ENCODE measurements around the gene FAM111A.
A peak's percentile ranks its signal among the peaks of the same experiment; 100 is the strongest.

Gene FAM111A

GRCh38 chr11:59141673-59142460 lies 789 bp upstream of the FAM111A start:
- DNase-seq (ENCODE audit: low read depth in 3 of 3): no peak

DNA sequence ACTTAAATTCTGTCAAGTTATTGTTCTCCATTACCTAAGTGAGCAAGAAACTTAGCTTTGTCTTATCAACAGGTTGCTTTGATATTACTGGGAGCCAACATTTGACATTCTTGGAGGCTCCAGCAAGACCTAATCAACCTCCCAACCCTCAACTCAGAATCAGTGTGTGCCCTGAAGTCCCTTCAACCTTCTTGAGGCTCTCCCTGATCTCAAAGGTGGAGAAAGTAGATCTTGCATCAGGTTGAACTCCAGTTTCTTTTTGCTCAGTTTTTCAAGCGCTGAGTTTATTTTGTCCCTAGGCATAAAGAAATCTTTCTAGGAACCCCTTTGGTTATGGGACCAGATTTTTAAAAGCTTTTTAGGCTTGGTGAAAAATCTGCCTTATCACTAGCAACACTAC lies 1.4 kb downstream of the FAM111A start:
- DNase-seq (ENCODE audit: low read depth in 3 of 3): no peak

DNA sequence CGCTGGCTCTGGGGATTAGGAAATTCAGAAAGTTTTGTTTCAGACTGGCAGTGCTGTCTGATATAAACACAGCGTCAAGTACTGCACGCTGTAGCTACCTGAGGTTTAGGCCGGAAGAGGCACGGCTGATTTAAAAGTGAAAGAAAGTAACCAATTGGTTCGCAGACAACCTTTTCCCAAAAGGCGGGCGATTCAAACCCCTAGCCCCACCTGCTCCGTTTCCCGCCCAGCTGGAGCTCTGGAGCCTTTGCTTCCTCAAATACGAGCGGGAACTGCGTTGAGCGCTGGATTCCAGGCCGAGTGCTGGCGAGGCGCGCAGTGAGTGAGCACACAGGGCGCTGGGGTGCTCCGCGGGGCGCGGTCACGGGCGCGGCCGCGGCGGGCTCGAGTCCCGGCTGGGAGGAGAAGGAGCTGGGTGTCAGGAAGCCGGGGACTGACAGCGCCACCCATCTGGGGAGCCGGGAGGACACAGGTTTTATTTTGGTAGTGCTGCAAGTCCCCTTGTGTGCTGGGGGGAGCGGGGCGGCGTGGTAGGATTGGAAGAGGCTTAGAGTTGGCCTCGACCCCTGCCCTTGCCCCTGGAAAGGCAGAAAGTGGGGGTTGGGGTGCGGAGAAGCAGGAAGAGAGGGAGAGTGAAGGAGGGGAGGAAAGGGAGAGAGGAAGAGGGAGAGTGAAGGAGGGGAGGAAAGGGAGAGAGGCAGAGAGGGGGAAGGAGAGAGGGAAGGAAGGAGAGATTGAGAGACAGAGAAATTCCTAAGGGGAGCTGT lies 2.1 kb downstream of the FAM111A start:
- DNase-seq (ENCODE audit: low read depth in 3 of 3): peak; percentile 58 to 67 (median 59)

GRCh38 chr11:59145534-59145933 lies 2.9 kb downstream of the FAM111A start:
- no peak for DNase-seq (ENCODE audit: low read depth in 3 of 3)

DNA sequence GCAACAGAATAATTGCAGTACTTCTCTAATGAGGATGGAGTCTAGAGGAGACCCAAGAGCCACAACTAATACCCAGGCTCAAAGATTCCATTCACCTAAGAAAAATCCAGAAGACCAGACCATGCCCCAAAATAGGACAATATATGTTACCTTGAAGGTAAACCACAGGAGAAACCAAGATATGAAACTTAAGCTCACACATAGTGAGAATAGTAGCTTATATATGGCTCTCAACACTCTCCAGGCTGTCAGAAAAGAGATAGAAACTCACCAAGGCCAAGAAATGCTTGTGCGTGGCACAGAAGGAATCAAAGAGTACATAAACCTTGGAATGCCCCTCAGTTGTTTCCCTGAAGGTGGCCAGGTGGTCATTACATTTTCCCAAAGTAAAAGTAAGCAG lies 9.1 kb downstream of the FAM111A start:
- DNase-seq (ENCODE audit: low read depth in 3 of 3): no peak

GRCh38 chr11:59152312-59152951 lies 9.8 kb downstream of the FAM111A start:
- no peak for DNase-seq (ENCODE audit: low read depth in 3 of 3)

GRCh38 chr11:59154610-59155009 lies 12.0 kb downstream of the FAM111A start:
- DNase-seq (ENCODE audit: low read depth in 3 of 3): no peak

GRCh38 chr11:59157433-59157832 lies 14.8 kb downstream of the FAM111A start:
- no peak for DNase-seq (ENCODE audit: low read depth in 3 of 3)

GRCh38 chr11:59158206-59159068 lies 15.8 kb downstream of the FAM111A start:
- DNase-seq (ENCODE audit: low read depth in 3 of 3): no peak

DNA sequence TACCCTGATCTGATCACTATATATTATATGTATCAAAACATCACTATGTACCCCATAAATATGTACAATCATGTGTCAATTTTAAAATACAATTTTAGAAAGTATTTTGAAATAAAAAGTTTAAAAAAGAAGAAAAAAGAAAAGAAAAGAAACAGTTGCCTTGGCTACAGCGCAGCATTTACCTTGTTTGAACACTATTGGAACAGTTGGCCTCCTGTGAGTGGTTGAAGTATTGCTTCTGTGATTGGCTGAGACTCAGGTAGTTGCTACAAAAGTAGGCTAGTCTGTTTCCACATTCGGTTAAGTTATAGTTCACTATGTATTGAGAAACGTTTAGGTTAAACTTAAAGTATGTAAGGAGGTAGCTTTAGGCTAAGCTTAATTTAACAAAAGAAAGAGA lies 21.4 kb downstream of the FAM111A start:
- no peak for DNase-seq (ENCODE audit: low read depth in 3 of 3)

DNA sequence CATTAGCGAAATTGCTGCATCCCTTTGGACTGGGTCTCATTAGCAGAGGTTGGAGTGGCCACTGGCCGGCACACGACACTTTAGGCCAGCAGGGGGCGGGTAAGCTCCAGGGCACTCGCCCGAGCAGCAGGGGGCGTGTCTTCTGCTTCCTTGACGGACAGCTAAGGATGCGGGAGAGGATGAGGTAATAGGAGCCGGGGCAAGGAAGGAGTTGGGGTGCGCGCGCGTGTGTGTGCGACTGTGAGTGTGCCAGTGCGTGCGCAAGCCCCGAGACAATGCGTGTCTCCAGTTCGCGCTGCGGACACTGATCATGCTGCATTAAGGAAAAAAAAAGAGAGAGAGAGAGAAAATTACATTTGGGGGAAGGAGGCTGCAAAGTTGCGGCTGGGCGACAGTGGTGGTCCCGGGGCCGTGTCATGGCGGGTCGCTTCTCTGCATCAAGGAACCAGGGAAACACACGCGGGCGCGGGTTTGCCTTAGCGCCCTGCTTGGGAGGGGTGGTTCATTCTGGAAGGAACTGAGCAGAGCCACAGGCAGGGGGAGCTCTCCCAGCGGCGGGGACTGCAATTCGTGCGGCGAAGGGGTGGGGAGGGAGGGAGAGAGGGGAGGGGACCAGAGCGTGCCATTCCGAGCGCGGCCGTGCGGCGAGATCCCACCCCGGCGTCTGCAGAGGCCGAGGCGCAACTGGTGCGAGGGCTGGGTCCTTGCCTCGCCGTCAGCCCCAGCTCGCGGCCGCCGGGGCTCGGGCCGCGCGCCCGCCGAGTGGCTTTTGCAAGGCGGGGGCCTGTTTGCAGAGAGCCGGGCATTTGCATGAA lies 29.1 kb downstream of the FAM111A start, which contains the start of gene DTX4:
DTX4 (plus strand) TSS at position 625 of the 815 bp plus-strand sequence. CDS start 464 bp downstream, outside the sequence.
- peak; percentile 77 to 95 (median 78) for DNase-seq (ENCODE audit: low read depth in 3 of 3)

DNA sequence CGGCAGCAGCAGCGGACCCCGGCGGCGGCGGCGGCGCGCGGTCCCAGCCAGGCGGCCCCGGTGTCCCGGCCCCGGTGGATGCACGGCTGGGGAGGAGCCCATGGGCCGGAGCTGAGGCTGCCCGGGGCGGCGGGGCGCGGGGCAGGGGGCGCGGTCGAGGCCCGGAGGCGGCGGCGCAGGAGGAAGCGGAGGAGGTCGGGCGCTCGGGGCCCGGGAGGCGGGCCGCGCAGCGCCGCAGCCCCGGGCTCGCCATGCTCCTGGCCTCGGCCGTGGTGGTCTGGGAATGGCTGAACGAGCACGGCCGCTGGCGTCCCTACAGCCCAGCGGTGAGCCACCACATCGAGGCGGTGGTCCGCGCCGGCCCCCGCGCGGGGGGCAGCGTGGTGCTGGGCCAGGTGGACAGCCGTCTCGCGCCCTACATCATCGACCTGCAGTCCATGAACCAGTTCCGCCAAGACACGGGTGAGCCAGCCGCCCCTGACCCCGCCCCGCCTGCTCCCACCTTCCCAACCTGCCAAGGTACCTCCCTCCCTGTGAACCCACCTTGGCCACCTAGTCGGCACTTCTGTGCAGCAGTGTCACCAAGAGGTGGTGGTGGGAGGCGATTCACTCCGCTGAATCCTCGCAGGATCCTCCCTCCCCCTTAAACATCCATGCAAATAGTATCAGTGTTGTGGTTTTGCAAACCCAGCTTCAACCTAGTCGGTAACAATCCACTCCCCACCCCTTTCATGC lies 29.9 kb downstream of the FAM111A start:
- DNase-seq (ENCODE audit: low read depth in 3 of 3): no peak

DNA sequence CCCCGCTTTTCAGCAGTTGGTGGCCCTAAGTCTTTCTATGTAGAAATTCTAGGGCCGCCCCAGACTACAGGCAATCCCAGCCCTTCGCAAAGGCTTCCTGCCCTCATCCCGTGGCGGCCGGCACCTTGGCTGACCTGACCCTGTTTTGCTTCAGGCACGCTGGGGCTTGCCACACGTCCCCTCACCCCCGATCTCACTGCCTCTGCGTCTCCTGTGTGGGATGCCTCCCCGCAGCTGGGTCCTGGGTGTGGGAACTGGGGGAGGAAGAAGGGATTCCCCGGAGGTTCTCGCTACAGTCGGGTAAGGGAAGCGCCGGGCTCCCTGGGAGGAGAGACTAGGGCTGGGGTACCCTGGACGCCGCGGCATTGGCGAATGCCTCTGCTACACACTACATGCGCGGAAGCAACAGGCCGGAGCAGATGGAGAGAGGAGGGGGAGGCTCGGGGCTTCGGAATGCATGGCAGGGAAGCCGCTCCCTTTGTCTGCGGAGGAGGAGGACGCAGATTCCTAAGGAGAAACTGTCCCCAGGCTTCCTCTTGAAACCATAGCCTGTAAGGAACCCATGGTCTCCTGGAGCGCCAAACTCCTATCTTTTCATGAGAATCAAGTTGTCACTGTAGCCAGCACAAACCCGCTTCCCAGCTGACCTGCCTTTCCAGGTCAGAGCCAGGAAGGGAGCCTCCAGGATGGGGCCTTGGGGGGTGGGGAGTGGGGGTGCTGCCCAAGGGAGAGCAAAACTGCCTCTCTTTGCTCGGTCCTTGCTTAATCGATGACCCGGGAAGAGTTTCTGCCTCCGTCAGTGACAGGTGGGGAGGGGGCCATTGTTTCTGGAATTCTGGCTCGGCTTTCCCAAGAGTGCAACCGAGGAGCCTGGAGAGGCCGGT lies 30.7 kb downstream of the FAM111A start:
- no peak for DNase-seq (ENCODE audit: low read depth in 3 of 3)

- DNase-seq (ENCODE audit: low read depth in 3 of 3): no peak
These were observed 31.5 kb downstream of the FAM111A start for GRCh38 chr11:59173964-59174663.

DNA sequence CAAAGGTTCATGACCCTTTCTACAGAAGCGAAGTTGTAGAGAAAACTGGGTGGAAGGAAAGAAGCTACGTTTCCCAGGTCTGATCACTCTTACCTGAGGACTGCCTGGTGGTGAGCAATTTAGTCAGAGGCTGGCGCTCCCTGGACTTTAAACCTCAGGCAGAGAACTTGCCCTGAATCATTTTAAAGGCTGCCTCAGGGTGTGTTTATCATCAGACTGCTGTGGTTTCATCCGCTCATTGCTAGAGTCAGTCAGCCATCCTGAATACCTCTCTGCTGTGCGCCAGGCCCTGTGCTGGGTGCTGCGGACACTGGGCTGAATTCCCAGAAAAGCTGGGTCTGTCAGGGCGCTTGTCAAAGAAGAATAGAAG lies 32.0 kb downstream of the FAM111A start:
- DNase-seq (ENCODE audit: low read depth in 3 of 3): no peak

GRCh38 chr11:59175091-59175501 lies 32.4 kb downstream of the FAM111A start:
- DNase-seq (ENCODE audit: low read depth in 3 of 3): no peak

DNA sequence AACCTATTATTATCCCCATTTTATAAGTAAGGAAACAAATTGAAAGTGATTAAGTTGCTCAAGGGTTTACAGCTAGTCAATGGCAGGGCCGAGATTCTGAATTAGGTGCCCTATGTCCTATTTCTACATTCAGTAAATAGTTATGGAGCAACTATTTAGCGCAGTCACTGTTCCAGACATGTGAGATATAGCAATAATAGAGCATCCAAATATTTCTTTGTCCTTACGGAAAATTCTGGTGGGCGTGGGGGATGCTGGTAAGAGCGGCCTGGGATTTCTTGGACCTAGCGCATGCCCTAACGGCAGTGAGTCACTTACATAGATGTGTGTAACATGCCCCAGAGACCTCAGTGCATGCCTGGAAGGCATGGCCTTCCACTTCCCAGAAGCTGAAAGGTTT lies 33.7 kb downstream of the FAM111A start:
- DNase-seq (ENCODE audit: low read depth in 3 of 3): no peak

- DNase-seq (ENCODE audit: low read depth in 3 of 3): no peak
These were observed 35.7 kb downstream of the FAM111A start for GRCh38 chr11:59178402-59178801.

Data from stimulated activated CD4-positive, alpha-beta T cell treated with anti-CD3 and anti-CD28 coated beads, TNF-alpha, amount 100 ng/mL, for 48 hours (primary cell).